Activated T-cell treated with anti-CD3 and anti-CD28 coated beads for 1 hour (primary cell): ENCODE measurements around the gene A2M.
"Not testable (repeated sequence)": the region's sequence is repeated elsewhere in the genome, so short reads cannot be mapped to it uniquely, and the experiment has no call there.

ENCODE experiments used
- DNase-seq: peaks from one replicate; pipeline ENCODE4 v3.0.0-alpha.2; 2020; ENCODE audit warnings: low read depth

A2M gene

DNA sequence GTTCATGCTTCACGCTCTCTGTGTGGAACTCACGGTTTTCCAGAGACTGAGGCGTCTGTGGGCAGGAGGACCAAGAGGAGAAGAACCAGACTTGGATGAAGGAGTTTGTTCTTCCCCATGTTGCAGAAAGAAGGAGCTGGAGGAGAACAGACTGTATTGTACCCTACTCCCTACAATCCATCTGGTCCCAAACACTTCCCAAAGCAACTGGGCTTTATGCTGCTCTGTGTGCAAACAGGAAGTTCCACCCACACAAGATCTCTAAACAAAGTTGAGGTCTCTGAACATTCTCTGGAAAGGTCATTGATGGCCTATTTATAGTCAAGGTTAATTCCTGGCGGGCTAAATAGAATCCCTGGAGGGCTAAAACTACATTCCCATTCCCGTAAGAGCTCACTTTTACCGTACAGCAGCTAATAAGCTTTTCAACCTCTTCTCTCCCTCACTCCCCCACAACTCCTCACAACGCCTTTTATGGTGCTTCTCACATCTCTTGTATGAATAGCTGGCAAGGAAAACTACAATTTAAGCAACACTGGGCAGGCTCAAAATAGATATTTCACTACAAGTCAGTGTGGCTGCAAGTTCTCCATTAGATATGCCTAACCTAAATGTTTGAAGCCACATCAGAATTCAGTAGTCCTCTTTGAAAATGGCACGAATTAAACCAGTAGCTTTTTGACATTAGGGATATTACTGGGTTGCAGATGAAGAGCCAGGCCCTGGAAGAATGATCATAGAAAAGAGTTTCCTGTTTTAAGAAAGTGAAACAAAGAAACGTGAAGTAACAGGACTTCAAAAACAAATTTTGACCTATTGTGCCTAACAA lies at the start of gene A2M:
TSS of gene A2M (minus strand) at position 189 of the 829 bp plus-strand sequence. CDS start at position 119, 70 bp downstream.
- no peak for DNase-seq

DNA sequence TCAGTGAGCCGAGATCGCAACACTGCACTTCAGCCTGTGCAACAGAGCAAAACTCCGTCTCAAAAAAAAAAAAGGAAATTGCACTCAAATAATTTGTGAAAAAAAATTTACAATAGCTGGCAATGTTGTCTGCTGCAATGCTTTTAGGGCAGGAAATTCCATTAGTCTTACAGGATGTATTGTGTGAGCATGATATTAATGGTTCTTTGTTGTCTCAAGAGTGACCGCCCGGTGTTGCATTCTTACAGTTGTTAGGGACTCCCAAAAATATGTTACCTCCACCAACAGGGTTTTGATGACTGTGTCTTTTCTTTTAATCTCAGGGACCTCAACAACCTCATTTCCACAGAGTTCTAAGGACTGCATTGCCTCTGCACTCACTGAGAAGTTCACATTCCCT lies 47.7 kb upstream of the A2M start:
- no peak for DNase-seq

DNA sequence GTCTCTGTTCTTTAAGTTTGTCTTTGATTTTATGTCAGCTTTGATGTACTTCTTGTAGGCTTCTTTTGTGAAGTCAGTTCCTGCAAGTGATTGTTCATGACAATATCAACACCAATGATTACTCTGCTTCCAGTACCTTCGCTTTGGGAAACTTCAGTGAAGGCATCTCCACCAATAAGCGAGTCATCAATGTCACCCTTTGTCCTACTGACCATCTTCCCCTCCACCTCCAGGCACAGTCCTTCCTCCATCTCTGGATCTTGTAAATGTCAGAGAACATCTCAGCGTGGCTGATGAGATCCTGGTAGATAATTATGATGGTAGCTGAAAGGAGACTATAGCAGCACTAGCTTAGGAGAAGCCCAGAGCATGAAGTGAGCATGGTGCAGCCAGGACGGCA lies 40.4 kb upstream of the A2M start:
- no peak for DNase-seq

DNA sequence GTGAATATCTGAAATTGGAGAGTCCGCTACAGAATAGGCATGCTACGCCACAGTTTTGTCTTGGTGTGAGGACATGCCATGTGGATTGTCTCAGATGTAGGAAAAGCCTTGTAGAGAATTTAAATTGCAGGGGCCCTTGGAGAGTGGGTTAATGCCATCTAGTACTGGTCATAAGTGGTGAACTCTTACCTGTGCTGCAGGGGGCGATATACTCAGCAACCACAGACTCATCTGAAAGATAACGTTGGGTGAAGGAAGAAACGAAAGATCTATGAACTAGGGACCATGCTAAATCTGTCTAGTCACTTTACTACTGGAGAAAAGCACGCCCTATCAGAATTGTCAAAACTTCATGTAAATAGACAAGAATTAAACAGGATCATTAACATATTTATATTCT lies 33.7 kb upstream of the A2M start:
- no peak for DNase-seq

DNA sequence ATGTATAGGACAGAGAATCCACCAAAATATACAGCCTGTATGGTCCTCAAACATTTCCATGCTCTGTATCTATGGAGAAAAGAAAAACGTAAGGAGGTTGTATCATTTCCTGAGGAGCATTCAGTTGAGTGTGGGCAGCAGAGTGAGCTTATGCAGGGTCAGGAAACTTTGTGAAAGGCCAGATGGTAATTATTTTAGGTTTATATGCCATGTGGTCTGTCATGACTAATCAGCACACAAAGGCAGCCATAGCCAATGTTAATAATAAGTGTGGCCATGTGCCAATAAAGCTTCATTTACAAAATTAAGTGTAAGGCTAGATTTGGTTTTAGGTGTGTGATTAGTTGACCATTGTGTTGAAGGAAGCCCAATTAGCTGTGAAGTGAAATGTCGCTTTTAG lies 33.2 kb upstream of the A2M start:
- DNase-seq, result no peak

DNA sequence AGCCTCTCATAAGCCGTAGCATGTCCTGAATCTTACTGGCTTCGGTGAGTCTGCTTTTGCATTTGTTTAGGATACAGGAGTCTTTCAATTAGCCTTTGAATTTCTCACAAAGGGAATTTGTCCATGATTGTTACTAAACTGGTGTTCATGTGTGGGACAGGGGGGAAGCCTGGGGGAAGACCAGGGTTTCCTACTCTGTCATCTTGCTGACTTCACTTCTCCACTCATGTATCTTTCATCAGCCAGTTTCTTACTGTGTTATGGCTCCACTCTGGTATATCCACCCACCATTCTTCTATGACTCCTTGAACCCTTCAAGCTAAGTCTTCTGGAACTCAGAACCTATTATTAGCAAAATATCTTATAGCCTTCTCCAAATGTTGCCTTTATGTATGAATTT lies 31.7 kb upstream of the A2M start:
- no peak for DNase-seq

DNA sequence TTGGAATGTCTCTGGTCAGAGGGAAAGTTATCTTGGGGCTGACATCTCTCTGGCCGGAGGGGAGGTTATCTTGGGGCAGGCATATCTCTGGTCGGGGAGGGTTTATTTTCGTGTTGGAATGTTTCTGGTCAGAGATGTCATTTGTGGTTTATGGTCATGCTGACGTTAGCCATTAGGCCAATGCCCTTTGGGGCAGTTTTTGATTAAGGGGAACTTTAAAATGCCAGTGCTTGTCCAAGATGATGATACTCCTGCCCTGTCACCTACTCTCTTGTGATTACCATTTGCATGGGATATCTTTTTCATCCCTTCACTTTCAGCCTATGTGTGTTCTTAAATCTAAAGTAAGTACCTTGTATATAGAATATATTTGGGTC lies 29.0 kb upstream of the A2M start:
- no peak for DNase-seq

DNA sequence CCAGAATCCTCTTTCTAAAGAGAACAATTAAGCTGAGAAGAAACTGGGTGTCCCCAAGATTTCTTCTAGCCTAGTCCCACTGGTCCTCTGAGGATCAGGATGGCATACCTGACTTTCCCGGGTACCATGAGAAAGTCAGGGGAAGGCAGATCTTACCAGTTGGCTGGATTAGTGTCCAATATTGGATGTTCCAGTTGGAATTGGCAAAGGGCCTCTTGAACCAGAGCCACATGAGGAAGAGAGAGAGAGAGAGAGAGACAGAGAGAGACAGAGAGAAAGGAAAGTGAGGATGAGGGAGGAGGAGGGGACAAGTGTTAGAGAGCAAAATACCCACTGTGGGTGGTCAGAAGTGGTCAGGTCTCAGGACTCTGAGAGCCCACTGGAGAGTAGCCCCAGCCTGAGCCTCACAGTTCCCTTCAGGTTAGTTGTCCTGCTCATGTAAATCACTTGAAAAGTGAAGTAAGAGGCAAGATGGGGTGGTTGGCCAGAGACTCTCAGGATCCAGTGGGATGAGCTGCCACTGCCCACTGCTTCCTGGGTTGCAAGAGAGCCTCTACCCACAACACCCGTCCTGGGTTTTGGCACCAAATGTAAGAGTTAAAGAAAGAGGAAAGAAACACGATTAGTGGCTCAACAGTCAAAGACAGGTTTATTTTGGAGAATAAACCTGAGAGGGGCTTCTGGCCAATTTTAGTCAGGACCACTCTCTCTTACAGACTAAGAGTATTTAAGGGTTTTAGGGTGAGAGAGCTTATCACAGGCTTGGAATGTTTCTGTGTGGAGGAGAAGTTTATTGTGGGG lies 28.4 kb upstream of the A2M start:
- no peak for DNase-seq

DNA sequence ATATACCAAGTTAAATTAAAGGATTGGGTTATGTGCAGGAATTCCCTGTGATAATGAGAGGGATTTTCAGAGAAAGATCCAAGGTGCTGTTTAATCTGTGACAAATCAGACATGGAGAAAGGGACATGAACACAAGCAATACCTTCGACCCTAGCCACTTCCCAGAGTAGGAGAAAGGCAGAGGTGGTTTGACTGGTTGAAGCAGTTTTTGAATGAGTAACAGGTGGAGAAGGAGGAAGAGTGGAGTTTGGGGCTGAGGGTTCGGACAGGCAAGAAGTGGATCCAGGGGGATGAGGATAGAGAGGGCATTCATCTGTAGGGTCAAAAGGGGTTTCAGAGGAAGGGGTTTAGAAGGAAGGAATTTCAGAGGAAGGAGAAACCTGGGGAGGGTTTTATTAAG lies 27.4 kb upstream of the A2M start:
- DNase-seq, result no peak

DNA sequence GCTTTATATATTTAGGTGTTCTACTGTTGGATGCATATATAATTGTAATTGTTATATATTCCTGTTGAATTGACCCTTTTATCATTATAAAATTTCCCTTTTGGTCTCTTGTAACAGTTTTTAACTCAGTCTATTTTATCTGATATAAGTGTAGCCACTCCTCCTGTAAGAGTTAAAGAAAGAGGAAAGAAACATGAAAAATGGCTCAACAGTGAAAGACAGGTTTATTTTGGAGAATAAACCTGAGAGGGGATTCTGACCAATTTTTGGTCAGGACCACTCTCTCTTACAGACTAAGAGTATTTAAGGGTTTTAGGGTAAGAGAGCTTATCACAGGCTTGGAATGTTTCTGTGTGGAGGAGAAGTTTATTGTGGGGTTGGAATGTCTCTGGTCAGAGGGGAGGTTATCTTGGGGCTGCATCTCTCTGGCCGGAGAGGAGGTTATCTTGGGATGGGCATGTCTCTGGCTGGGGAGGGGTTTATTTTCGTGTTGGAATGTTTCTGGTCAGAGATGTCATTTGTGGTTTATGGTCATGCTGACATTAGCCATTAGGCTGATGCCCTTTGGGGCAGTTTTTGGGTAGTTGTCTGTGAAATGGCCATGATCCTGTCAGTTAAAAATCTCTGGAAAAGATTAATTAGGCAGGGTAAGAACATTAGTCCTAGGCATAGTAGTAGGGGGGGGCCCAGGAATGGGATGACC lies 24.0 kb upstream of the A2M start:
- not testable (repeated sequence) for DNase-seq

DNA sequence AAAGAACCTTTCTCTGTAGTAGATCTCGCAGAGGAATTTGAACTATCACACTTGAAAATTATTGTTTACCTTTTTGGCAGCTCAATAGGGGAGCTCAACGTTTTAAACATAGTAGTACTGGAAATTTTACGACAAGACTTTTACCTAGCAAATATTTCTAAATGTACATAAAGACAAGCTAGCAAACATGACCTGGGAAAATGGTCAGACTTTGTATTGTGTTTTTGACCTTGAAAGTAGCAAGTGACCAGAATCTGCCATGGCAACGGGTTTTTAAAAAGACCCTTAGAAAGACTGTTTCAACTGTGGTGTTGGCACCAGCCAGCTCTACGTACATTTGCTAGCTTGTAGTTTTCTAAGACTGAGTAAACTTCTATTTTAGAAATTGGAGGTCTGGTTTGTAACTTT lies 20.2 kb upstream of the A2M start:
- no peak for DNase-seq

DNA sequence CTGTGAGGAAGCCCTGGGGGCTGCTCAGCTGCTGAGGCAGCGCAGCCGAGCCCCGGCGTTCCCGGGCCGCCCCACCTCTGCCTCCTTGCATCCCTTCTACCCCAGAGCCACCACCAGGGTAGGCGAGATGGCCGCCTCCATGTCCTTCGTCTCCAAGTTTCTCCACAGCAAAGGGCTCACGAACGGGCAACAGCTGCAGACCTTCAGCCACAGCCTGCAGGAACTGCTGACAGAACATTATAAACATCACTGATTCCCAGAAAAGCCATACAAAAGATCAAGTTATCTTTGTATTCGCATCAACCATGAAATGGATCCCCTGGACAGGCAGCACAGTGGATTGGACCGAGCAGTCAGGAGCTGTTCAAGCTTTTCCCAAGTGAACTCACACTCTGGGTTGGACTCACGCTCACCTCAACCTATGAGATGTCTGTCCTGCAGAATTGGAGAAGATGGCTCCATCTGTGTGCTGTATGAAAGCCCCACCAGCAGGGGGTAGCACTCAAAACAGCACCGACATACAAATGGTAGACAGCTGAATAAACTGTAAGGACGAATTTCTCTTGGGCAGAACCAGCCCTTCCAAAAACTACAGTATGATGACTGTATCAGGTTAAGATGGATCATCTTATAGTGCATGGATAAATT lies 19.4 kb upstream of the A2M start:
- no peak for DNase-seq

DNA sequence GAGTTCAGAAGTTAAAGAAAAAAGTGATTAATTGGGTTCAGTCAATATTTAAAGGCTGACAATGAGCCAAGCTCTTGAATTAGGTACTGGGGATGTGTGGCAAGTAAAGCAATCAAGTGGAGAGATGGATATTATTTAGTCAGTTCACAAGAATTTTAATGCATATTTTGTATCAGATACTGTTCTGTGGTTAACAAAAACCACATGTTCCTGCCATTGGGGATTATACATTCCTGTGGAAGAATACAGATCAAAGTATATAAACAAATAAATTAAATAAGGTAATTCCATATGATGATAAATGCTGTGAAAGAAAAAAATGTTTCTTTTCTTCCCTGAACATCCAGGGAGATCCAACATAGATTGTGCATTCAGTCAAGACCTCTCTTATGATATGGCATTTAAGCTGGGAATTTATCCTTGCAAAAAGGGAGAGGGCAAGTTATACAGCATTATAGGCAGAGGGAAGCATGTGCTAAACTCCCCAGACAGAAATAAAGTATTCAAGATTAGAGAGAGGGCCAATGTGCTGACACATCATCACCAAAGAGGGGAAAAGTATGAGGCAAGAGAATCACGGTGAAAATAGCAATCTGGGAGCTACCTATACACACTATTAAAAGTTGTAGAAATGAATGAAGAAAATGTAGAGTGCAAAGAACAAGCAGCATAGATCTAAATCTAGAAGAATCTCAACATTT lies 17.6 kb upstream of the A2M start:
- no peak for DNase-seq

DNA sequence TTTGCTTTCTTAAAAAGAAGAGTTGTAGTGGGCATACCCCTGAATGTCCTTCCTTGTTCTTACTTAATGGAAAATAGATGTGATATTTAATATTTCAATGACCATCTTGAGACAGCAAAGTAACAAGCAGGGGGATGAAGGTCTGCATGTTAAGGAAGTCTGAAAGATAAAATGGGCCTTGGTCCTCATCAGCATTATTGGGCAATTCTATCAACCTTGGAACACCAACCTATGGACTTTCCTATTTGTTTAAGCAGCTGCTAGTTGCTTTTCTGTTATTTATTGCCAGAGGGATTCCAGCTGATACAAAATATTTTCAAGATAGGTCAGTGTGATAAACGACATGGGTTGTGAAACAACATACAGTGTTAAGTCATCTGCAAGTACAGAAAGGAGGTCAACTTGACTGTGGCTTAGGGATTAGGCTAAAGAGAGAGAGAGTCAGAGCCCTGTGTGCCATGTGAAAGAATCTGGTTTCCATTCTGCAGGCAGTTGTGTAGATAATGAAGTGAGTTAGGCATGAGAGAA lies 16.4 kb upstream of the A2M start:
- DNase-seq, result no peak

DNA sequence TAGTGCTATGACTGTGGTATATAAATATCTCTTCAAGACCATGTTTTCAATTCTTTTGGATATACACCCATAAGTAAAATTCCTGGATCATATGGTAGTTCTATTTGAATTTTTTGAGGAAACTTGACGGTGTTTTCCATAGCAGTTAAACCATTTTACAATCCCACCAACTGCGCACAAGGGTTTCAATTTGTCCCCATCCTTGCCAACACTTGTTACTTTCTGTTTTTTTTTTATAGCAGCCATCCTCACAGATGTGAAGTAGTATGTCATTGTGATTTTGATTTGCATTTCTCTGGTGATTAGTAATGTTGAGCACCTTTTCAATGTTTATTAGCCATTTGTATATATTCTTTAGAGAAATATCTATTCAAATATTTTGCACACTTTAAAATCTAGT lies 14.5 kb upstream of the A2M start:
- no peak for DNase-seq

DNA sequence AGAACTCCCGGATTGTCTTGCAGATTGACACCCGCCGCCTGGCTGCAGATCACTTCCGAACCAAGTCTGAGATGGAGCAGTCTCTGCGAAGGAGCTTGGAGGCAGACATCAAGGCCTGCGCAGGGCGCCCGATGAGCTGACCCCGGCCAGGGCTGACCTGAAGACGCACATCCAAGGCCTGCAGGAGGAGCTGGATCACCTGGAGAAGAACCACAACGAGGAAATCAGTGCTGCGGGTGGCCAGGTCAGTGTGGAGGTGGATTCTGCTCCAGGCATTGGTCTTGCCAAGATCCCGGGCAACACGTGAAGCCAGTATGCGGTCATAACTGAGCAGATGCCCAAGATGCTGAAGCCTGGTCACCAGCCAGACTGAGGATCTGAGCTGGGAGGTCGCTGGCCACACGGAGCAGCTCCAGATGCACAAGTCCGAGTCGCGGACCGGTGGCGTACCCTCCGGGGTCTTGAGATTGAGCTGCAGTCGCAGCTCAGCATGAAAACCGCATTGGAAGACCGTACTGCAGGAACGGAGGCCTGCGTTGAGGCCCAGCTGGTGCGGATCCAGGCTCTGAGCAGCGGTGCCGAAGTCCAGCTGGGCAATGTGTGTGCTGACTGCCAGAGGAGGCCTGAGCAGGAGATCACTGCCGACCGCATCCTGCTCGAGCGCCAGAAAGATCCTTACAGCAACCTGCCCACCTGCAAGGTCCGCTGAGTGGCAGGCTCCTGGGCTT lies 12.4 kb upstream of the A2M start:
- DNase-seq, result no peak

DNA sequence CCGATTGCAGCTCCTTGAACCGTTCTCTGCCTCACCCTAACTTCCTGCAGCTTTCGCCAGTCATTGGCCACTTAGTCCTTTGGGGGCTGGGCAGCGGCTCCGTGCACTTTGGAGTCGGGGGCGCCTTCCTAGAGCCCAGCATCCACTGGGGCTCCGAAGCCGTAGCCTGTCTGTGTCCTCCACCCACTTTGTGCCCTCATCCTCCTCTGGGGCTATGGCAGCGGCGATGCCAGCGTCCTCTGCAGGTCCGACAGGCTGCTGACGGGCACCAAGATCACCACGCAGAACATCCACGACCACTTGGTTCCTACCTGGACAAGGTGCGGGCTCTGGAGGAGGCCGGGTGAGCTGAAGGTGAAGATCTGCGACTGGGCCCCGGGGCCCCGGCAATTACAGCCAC lies 11.8 kb upstream of the A2M start:
- no peak for DNase-seq

DNA sequence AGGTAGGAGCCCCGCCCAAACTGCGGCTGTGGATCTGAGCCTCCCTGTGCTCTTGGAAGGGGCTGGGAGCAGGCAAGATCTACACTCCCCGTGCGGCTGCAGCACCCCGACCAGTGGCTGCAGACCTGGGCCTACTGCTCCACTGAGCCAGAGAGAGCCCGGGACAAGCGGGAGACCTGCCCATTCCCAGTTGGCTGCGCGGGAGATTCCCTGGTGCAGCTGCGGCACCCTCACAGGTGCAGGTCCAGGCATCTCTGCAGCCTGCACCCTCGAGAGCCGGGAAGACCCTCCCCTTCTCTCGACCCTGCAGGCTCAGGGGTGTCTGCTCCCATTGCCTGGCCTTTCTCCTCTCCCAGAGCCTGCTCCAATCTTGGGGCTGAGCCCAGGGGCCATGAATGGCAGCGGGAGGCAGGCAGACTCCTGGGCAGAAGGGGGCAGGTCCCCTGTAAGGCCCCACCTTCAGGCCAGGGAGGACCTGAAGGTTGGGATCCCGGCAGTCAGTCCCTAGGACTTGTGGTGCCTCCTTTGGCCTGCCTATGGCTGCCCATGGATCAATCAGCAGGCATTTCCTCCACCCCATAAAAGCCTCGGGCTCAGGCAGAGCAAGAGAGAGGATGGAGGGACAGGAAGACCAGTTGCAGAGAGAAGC lies 8.8 kb upstream of the A2M start:
- no peak for DNase-seq

DNA sequence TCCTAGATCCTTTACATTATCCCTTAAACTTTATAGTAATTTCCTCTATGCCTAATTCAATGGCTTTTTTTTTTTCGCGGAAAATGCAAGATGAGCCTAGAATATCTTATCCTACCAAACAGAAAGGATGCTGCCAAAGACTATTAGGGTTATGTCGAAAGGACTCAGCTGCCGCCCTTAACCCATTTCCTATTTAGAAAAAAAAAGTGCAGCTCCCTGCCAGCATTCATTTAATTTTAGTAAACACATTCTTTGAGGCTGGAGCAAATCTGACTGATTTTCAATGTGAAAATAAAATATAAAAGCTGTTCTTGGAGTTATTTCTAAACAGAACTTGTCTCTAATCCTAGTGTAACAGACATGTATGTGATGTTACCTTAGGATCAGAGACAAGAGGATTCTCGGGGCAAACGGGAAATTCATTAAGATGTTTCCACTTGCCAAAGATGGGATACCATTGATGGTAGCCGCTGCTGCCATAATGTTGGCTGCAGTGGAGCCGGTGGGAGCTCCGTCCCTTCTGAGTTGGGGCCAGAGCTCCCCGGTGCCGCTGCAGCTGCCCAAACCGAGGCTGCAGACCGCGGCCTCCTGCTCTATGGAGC lies 8.2 kb upstream of the A2M start:
- no peak for DNase-seq

DNA sequence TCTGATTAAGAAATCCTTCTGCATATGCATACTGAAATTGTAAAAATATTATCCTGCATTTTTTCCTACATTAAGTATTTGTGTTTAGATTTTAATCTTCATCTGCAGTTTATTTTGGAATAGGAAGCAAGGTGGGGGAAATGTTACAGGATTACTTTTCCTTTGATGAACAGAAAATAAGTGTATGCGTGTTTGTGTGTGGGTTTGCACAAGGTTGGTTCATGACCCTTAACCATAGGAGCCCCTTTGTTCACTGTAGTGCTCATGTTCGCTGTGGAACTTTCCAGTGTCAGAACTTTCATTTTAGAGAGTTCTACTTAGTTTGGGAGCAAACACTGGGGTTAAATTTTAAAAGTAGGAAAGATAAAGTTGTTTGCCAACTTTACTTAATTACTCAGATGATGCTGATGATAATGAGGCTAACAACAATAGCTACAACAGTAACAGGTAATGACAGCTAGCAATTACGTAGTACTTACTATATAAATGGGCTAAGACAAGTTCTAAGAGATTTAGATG lies 6.4 kb upstream of the A2M start:
- DNase-seq, result no peak
